HG02973 (cell line): ENCODE results near the gene SENP7.
"Not testable (repeated sequence)": the region's sequence is repeated elsewhere in the genome, so short reads cannot be mapped to it uniquely, and the experiment has no call there.

Experiments
- ATAC-seq: cut with Tn5 transposase; IDR thresholded peaks from one replicate; pipeline ENCODE4 v1.9.1; 2021; ENCODE audit warnings: moderate library complexity; ENCODE audit not compliant: unreplicated experiment

SENP7 gene

DNA sequence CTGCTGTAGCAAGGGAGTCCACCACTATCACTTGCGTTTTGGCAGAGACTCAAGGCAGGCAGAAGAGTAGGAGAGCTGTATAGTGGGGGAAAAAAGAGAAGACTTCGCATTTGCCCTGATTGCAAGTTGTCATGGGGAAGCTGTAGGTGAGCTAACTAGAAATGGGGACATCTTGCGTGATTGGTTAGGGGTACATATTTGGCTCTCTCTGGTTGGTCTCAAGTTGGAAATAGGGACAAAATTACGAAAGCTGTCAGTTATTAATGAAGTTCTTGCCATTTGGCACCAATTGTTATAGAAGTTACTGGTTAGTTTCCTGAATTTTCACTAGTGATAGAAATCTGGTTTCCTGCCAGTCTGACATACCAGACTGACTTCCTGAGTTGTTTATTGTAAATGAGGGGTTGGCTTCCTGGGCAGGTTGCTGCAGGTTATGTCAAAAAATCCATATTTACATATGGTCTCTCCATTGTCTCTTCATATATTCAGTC lies 8.2 kb upstream of the SENP7 start:
- no peak for ATAC-seq

DNA sequence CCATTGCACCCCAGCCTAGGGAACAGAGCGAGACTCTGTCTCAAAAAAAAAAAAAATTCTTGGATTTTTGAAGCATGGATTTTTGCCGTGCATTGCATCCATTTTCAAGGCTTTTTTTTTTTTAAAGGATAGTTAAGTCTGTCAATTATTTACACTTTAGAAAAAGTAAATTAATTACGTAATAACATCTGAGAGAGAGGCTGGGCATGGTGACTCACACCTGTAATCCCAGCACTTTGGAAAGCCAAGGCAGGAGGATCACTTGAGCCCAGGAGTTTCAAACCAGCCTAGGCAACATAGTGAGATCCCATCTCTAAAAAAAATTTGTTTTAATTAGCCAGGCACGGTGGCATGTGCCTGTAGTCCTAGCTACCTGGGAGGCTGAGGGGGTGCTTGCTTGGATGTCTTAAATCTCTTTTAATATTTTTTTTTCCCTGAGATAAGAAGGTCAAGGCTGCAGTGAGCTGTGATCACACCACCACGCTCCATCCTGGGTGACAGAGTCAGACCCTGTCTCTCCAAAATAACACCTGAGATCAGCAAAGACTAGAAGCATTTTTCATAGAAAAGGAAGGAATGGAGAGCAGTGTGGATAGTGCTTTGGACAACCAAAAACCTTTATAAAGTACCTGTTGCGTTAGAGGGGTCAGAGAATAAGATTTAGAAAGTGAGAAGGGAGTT lies 6.8 kb upstream of the SENP7 start:
- no peak for ATAC-seq

DNA sequence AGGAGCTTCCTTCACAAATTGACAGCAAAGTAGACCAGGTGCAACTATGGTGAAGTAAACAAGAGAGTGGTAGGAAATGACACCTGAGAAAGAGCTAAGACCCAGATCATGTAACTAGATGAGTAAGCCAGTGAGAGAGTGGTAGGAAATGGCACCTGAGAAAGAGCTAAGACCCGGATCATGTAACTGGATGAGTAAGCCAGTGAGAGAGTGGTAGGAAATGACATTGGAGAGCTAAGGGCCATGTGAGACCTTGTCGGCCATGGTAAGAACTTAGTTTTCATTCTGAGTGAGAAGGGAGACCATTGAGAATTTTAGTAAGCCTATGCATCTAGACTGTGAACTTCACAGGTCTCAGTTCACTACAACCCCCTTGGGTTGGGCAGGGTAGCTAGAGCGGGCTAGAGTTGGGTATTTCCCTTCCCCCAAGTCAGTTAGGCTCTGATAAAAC lies 5.4 kb upstream of the SENP7 start:
- ATAC-seq: peak; percentile 99

DNA sequence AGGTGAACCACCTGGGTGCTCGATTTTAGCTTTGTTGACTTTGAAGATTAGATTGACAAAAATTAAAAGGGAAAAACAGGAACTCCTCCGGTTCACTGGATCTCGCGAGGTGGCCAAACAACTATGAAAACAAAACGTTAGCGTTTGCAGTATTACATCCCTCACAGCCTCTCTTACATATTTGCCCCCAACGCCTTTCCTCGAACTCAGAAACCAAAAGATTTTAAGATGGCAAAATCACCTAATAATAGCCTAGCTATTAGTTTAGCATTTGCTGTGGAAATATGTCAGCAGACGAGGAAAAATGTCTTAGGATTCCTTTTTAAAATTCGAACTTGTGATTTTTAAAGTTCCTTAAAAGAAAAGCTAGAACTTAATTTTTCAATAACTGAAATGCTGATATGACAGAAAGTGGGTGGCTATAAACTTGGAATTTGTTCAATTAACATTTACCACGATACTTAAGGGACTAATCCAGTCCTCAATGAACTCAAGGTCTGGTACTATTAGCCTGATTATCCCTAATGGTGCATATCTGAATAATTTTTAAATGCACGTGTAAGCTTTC lies 491 bp upstream of the SENP7 start:
- ATAC-seq: peak; percentile 28

DNA sequence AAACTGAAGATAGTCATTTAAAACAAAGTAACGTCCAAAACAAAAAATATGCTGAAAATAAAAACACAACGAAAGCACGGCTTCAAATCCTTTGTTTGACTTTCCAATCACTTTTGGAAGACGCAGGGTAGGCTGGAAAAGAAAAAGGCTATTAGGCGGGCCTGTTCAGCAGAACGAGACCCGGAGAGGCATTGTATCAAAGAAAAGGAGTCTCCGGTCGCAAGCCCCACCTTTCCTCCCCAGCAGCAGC lies 691 bp downstream of the SENP7 start:
- peak; percentile 24 for ATAC-seq

DNA sequence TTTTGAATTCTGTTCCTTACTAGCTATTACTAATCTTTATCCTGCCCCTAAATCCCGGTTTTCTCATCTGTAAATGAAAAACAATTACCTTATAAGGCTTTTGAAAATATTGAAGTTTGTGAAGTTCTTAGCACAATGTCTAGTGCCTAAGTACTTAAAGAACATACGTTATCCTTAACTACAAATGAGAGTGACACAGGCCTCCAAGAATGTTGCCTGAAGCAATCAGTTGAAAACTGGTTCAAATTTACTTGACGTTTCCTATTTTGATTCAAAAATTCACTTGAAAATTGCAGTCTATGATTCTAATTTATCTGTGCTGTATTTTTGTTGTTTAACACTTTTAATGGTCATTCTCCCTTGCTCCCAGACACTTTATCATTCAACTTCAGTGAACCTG lies 3.2 kb downstream of the SENP7 start:
- ATAC-seq: no peak

DNA sequence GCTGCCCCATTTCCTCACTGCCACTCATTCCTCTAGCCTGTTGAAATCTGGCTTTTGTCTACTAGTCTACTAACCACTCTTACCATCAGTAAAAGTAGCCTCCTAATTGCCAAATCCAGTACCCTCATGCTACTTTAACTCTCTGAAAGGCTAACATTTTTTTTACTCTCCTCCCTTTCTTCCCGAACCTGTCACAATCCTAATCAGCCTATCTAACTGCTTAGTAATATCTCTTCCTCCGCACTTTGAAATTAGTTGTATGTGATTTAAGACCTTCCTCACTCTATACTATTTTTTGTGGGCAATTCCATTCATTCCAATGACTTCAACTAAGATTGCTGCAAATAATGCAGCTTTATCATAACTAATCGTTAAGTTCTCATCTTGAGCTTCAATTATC lies 3.7 kb downstream of the SENP7 start:
- no peak for ATAC-seq

DNA sequence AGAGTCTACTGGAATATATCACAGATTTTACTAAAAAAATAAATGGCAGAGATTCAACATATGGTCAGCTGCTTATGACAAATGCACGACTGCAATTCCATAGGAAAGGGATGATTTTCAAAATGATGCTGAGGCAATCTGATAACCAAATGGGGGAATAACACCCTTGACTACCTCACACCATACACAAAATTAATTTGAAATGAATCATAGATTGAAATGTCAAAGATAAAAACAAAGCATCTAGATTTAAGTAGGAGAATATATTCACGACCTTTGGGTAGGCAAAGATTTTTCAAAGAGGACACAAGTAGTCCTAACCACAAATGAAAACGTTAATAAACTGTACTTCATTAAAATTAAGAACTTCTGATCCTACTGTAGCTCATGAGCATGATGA lies 11.2 kb downstream of the SENP7 start:
- no peak for ATAC-seq

DNA sequence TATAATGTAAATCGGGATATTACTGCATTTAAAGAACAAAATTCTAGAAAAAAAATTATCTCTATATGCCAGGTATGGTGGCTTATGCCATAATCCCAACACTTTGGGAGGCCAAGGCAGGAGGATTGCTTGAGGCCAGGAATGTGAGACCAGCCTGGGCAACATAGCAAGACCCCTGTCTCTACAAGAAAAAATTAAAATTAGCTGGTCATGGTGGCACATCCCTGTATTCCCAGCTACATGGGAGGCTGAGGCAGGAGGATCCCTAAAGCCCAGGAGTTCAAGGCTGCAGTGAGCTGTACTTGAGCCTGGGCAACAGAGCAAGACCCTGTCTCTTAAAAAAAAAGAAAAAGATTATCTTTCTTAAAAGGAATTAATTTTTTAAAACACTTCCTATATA lies 12.8 kb downstream of the SENP7 start:
- ATAC-seq: no peak

DNA sequence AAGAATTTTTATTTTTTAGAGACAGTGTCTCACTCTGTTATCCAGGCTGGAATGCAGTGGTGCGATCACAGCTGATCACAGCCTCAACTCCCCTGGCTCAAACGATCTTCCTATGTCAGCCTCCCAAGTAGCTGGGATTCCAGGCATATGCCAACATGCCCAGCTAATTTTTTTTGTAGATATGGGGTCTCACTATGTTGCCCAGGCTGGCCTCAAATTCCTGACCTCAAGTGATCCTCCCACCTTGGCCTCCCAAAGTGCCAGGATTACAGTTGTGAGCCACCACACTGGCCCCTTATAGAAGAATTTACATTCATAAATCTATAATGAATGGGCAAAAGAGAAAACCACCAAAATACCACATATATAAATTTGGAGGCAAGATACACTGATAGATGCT lies 15.2 kb downstream of the SENP7 start:
- no peak for ATAC-seq

DNA sequence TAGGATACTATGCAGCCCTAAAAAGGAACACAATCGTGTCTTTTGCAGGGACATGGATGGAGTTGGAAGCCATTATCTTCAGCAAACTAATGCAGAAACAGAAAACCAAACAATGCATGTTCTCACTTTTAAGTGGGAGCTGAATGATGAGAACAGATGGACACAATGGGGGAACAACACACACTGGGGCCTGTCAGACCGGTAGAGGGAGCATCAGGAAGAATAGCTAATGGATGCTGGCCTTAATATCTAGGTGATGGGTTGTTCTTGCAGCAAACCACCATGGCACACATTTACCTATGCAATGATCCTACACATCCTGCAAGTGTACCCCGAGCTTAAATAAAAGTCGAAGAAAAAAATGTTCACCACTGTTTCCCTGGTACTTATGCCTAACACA lies 17.5 kb downstream of the SENP7 start:
- ATAC-seq: no peak

DNA sequence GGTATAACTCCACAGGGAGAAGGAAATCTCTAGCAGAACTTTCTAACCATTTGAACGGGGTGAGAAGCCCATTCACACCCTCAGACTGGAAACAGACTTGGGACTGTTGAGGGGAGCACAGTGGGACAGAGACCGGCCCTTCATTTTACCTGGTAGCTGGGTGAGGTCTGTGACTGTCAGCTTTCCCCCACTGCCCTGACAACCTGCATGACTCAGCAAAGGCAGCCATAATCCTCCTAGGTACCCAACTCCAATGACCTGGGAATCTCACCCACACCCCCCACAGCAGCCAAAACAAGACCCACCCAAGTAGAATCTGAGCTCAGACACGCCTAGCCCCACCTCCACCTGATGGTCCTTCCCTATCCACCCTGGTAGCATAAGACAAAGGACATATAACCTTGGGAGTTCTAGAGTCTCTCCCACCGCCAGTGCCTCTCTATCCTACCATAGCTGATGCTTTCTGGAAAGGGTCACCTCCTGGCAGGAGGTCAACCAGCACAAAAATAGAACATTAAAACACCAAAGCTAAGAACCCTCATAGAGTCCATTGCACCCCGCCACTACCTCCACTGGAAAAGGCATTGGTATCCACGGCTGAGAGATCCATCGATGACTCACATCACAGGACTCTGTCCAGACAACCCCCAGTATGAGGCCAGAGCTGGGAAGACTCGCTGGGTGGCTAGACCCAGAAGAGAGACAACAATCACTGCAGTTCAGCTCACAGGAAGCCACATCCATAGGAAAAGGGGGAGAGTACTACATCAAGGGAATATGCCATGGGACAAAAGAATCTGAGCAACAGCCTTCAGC lies 28.0 kb downstream of the SENP7 start:
- ATAC-seq: no peak

DNA sequence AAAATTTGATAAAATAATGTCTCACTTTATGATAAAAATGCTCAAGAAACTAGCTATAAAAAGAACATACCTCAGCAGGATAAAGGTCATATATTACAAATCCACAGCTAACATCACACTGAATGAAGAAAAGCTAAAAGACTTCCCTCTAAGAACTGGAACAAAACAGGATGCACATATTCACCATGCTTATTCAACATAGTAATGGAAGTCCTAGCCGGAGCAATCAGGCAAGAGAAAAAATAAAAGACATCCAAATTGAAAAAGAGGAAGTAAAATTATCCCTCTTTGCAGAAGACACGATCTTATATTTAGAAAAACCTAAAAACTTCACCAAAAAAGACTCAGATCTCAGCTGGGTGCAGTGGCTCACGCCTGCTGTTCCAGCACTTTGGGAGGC lies 34.0 kb downstream of the SENP7 start:
- no peak for ATAC-seq

DNA sequence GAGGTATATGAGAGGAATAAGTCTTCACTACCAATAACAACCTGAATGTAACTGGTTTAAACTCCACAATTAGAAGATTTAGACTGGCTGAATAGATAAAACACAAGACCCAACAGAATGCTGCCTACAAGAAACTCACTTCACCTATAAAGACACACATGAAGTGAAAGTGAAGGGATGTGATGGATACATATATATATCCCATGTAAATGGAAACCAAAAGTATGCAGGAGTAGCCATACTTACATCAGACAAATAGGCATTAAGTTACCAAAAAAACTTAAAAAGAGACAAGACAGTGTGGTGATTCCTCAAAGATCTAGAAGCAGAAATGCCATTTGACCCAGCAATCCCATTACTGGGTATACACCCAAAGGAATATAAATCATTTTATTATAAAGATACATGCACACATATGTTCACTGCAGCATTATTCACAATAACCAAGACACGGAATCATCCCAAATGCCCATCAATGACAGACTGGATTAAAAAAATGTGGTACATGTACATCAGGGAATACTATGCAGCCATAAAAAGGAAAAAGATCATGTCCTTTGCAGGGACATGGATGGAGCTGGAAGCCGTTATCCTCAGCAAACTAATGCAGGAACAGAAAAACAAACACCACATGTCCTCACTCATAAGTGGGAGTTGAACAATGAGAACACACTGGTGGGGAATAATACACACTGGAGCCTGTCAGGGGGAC lies 38.0 kb downstream of the SENP7 start:
- not testable (repeated sequence) for ATAC-seq

DNA sequence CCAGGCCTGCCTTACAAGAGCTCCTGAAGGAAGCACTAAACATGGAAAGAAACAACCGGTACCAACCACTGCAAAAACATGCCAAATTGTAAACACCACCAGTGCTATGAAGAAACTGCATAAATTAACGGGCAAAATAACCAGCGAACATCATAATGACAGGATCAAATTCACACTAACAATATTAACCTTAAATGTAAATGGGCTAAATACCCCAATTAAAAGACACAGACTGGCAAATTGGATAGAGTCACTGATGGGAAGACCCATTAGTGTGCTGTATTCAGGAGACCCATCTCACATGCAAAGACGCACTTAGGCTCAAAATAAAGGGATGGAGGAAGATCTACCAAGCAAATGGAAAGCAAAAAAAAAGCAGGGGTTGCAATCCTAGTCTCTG lies 44.3 kb downstream of the SENP7 start:
- ATAC-seq: not testable (repeated sequence)

DNA sequence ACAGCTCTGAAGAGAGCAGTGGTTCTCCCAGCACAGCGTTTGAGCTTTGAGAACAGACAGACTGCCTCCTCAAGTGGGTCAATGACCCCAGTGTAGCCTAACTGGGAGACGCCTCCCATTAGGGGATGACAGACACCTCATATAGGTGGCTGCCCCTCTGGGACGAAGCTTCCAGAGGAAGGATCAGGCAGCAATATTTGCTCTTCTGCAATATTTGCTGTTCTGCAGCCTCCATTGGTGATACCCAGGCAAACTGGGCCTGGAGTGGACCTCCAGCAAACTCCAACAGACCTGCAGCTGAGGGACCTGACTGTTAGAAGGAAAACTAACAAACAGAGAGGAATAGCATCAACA lies 45.7 kb downstream of the SENP7 start:
- not testable (repeated sequence) for ATAC-seq

DNA sequence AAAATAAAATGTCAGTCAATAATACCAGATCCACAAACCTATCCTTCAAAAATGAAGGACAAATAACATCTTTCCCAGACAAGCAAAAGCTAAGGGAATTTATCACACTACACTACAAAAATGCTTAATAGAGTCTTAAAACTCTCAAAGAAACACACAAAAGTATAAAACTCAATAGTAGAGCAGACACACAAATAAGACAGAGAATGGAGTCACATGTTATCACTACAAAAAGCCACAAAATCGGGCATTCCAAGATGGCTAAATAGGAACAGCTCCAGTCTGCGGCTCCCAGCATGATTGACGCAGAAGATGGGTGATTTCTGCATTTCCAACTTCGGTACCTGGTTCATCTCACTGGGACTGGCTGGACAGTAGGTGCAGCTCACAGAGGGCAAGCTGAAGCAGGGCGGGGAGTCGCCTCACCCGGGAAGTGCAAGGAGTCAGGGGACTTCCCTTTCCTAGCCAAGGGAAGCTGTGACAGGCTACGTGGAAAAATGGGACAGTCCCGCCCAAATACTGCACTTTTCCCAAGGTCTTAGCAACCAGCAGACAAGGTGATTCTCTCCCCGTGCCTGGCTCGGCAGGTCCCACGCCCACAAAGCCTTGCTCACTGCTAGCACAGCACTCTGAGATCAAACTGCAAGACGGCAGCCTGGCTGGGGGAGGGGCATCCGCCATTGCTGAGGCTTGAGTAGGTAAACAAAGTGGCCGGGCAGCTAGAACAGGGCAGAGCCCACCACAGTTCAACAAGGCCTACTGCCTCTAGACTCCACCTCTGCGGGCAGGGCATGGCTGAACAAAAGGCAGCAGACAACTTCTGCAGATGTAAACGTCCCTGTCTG lies 46.3 kb downstream of the SENP7 start:
- no peak for ATAC-seq

DNA sequence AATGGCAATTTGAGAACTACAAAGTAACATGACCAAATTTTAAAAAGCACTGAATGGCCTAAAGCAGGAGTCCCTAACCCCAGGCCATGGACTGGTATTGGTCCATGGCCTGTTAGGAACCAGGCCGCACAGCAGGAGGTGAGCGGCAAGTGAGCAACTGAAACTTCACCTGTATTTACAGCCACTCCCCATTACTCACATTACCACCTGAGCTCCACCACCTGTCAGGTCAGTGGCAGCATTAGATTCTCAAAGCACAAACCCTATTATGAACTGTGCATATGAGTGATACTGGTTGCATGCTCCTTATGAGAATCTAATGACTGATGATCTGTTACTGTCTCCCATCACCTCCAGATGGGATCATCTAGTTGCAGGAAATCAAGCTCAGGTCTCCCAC lies 48.8 kb downstream of the SENP7 start:
- no peak for ATAC-seq

DNA sequence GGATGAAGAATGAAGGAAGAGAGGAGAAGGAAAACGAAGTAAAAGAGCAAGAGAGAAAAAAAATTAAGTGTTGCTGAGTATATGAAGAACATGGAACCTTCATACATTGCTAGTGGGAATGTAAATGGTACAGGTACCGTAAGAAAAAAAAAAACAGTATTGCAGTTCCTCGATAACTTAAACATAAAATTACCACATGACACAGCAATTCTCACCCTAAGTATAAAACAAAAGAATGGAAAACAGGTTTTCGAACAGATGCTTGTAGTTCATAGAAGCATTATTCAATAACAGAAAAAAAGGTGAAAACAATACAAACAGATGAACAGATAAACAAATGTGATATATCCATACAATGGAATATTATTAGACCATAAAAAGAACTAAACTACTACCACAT lies 51.6 kb downstream of the SENP7 start:
- ATAC-seq: no peak

DNA sequence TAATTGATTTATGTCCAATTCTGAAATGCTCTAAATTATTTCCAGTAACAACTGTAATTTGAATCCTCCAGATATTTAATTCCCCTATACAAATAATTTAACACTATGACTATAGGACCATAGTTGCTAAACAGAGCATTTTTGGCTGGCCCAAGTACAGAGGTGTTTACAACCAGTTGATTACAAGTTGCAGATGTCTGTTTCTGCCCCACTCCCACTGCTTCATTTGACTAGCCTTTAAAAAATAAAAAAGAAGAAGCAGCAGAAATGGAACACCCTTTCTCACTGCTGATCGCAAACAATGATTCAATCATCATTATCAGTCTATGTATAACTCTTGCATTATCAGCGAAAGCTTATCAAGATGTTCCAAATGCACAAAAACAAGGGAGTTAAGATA lies 54.6 kb downstream of the SENP7 start:
- no peak for ATAC-seq

DNA sequence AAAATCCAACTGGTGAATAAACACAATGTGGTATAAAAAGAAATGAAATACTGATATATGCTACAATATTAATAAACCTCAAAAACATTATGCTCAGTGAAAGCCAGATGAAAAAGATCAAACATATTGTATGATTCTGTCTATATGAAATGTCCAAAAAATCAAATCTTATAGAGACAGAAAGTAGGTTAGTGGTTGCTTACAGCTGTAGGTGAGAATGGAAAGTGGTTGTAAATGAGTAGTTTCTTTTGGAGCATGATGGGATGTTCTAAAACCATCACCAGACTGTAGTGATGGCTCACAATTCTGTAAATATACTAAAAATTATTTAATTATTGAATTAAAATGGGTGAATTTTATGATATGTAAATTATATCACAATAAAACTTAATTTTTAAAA lies 58.4 kb downstream of the SENP7 start:
- no peak for ATAC-seq
